Keratinocyte (primary cell): ENCODE results near the gene RAPGEF1. TPM values are rescaled to one million over a fixed set of nuclear protein-coding genes. Genes with fewer than 3 reads are reported as not detected.

Experiments
- DNase-seq: peaks from one replicate; pipeline ENCODE4 v3.0.0-alpha.2; 2011; ENCODE audit warnings: low read depth, missing footprints, low spot score
- FAIRE-seq: peaks from 2 replicates; lab custom pipeline; 2011; peaks lifted over from hg19 to GRCh38; lab: Jason Lieb, UNC
- H2AFZ ChIP-seq: 2 replicates; pipeline ENCODE4 v1.6.0; 2012; ENCODE audit warnings: low read length, control low read depth, inconsistent platforms; ENCODE audit not compliant: control insufficient read depth
- H3K27ac ChIP-seq: 2 replicates; pipeline ENCODE4 v1.5.1; 2011; ENCODE audit warnings: low read length; ENCODE audit not compliant: control insufficient read depth, insufficient read depth
- H3K27me3 ChIP-seq: 3 replicates; pipeline ENCODE4 v1.6.0; 2011; ENCODE audit warnings: low read length; ENCODE audit not compliant: control insufficient read depth, insufficient read depth; ENCODE audit errors: extremely low read depth
- H3K36me3 ChIP-seq, 2 experiments: 2 replicates in 1 of 2; 3 replicates in 1 of 2; pipeline ENCODE4 v1.5.1; 2011; ENCODE audit warnings: low read length in 2 of 2, mild to moderate bottlenecking in 1 of 2; ENCODE audit not compliant: control insufficient read depth in 2 of 2, insufficient read depth in 2 of 2; ENCODE audit errors: extremely low read depth in 1 of 2
- H3K4me1 ChIP-seq: 3 replicates; pipeline ENCODE4 v1.5.1; 2011; ENCODE audit warnings: low read length; ENCODE audit not compliant: control insufficient read depth, insufficient read depth; ENCODE audit errors: extremely low read depth
- H3K4me2 ChIP-seq: 3 replicates; pipeline ENCODE4 v1.6.0; 2011; ENCODE audit warnings: low read depth, low read length; ENCODE audit not compliant: control insufficient read depth, insufficient read depth; ENCODE audit errors: extremely low read depth
- H3K4me3 ChIP-seq, 3 experiments: fragments of 200-600 bp in 1 of 3; sonication (generic) in 1 of 3; 2 replicates in 2 of 3; 3 replicates in 1 of 3; pipeline ENCODE4 v1.5.1; 2011 to 2016; ENCODE audit warnings: low read length in 3 of 3, mild to moderate bottlenecking in 3 of 3, control low read depth in 2 of 3, inconsistent platforms in 1 of 3, low read depth in 1 of 3, mixed read lengths in 1 of 3, mixed run types in 1 of 3, moderate library complexity in 1 of 3; ENCODE audit not compliant: control insufficient read depth in 2 of 3, insufficient read depth in 2 of 3; ENCODE audit errors: extremely low read depth in 1 of 3
- H3K79me2 ChIP-seq: 2 replicates; pipeline ENCODE4 v1.6.0; 2012; ENCODE audit warnings: low read length; ENCODE audit not compliant: control insufficient read depth, insufficient read depth
- H3K9ac ChIP-seq: 3 replicates; pipeline ENCODE4 v1.6.0; 2011; ENCODE audit warnings: low read length; ENCODE audit not compliant: control insufficient read depth, insufficient read depth; ENCODE audit errors: extremely low read depth
- H3K9me1 ChIP-seq: 3 replicates; pipeline ENCODE4 v1.6.0; 2011; ENCODE audit warnings: low read length; ENCODE audit not compliant: control insufficient read depth, insufficient read depth; ENCODE audit errors: extremely low read depth
- H3K9me3 ChIP-seq: 2 replicates; pipeline ENCODE4 v1.5.1; 2012; ENCODE audit warnings: low read depth, low read length; ENCODE audit not compliant: control insufficient read depth
- H4K20me1 ChIP-seq: 3 replicates; pipeline ENCODE4 v1.6.0; 2011; ENCODE audit warnings: low read length; ENCODE audit not compliant: control insufficient read depth, insufficient read depth; ENCODE audit errors: extremely low read depth
- EZH2 ChIP-seq: IDR thresholded peaks from one replicate; pipeline ENCODE4 v1.6.1; 2012; ENCODE audit warnings: inconsistent platforms, mild to moderate bottlenecking, low read length, moderate library complexity
- dilution Hi-C: fragments of 300-500 bp; cut with MboI; formaldehyde crosslinking; loops from one replicate; pipeline ENCODE4 v1.7.0; 2020; ENCODE audit warnings: low sequenced_read_pairs; ENCODE audit not compliant: extremely low pct_ligation_motif_present
- polyA plus RNA-seq, 5 experiments: library from polyadenylated mRNA; depleted of rRNA in 3 of 5; stranded (reverse) in 3 of 5; stranded (forward) in 1 of 5; unstranded in 1 of 5; fragments of >200 nt; gene quantifications; 1 replicate in 1 of 5; 2 replicates in 3 of 5; 3 replicates in 1 of 5; pipeline versions ENCODE4 v1.2.1 to v1.2.3, GENCODE V29; 2011 to 2012; ENCODE audit warnings: missing spikeins in 2 of 5, low read depth in 1 of 5, low replicate concordance in 1 of 5
- TF ChIP-seq, protein P1 (sequence below), 3 experiments: IDR thresholded peaks in 1 of 3; conservative IDR thresholded peaks in 1 of 3; optimal IDR thresholded peaks in 1 of 3; 2 replicates in 2 of 3; 3 replicates in 1 of 3; pipeline versions ENCODE3 to v1.5.1; 2011; ENCODE audit warnings: low read length in 3 of 3, mild to moderate bottlenecking in 3 of 3, moderate library complexity in 2 of 3, control low read depth in 1 of 3, inconsistent platforms in 1 of 3; ENCODE audit not compliant: insufficient read depth in 2 of 3; ENCODE audit errors: extremely low read depth in 1 of 3

RAPGEF1 gene
- polyA plus RNA-seq, 1 donor (not counting 4 experiments of a cell fraction or from before 2014, with no cell fraction given), result 18.5 TPM

DNA sequence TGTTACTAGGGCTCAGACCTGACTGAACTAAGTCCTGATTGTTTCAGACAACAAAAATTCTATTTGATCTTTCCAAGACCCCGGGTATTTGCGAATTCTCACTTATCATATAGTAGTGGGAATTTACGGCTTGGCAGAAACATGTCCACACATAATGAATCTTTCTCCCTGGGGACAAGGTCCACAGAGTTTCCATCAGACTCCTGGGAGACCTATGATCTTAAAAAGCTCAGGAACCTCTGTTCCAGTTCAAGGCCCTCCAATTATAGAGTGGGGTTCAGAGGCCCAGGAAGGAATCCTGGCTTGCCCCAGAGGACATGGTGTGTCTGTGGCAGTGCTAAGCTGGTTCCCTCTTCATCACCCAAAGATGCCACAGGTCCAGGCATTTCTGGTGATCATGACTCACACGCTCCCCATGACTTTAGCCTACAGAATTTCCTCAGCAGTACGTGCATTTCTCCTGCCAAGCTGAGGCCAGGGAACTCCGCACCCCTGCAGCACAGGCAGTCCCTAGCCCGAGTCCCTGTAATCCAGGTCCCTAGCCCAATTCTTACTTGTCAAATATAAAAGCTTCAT is 12.6 kb downstream of the RAPGEF1 start:
- DNase-seq (peak; percentile 65), FAIRE-seq (peak; percentile 95)
- Histone ChIP-seq H3K27me3 (no peaks in the 10 kb centered on the region), H3K79me2 (peaks cover 51% of the 10 kb centered on the region), H3K4me1 (peaks cover 52% of the 10 kb centered on the region), H3K4me3 (peak overlapping the region in 2 of 3 experiments; percentile 44 to 54), H2AFZ (no peak overlapping the region), H3K9me1 (peaks cover 8% of the 10 kb centered on the region), H3K36me3 (no peaks in the 10 kb centered on the region), H3K27ac (peak overlapping the region; percentile 68), H3K4me2 (peak overlapping the region; percentile 63), H3K9me3 (no peaks in the 10 kb centered on the region), H4K20me1 (peaks cover 6% of the 10 kb centered on the region), H3K9ac (peak overlapping the region; percentile 59)
- dilution Hi-C loops, result no loop called here
- TF ChIP-seq EZH2, result no peak
- TF ChIP-seq, protein P1, sequence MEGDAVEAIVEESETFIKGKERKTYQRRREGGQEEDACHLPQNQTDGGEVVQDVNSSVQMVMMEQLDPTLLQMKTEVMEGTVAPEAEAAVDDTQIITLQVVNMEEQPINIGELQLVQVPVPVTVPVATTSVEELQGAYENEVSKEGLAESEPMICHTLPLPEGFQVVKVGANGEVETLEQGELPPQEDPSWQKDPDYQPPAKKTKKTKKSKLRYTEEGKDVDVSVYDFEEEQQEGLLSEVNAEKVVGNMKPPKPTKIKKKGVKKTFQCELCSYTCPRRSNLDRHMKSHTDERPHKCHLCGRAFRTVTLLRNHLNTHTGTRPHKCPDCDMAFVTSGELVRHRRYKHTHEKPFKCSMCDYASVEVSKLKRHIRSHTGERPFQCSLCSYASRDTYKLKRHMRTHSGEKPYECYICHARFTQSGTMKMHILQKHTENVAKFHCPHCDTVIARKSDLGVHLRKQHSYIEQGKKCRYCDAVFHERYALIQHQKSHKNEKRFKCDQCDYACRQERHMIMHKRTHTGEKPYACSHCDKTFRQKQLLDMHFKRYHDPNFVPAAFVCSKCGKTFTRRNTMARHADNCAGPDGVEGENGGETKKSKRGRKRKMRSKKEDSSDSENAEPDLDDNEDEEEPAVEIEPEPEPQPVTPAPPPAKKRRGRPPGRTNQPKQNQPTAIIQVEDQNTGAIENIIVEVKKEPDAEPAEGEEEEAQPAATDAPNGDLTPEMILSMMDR (optimal IDR thresholded peaks at IDR 0.05 in 1 of 3, IDR thresholded peaks at IDR 0.05 in 1 of 3, conservative IDR thresholded peaks at IDR 0.05 in 1 of 3; ENCODE audit: extremely low read depth in 1 of 3, insufficient read depth in 2 of 3, low read length in 3 of 3), result no peak

GRCh38 chr9:131724683-131725082 is 15.2 kb downstream of the RAPGEF1 start:
- Histone ChIP-seq H3K9ac (no peak overlapping the region), H3K27me3 (no peaks in the 10 kb centered on the region), H3K9me1 (peaks cover 3% of the 10 kb centered on the region), H3K4me3 (no peak overlapping the region), H3K4me2 (no peak overlapping the region), H3K27ac (no peak overlapping the region), H2AFZ (no peak overlapping the region), H3K36me3 (peaks cover 4 to 6% of the 10 kb centered on the region in 2 experiments), H3K4me1 (peaks cover 34% of the 10 kb centered on the region), H3K79me2 (peaks cover 51% of the 10 kb centered on the region), H4K20me1 (no peaks in the 10 kb centered on the region), H3K9me3 (no peaks in the 10 kb centered on the region)
- TF ChIP-seq EZH2, result no peak
- TF ChIP-seq, protein P1 (optimal IDR thresholded peaks at IDR 0.05 in 1 of 3, IDR thresholded peaks at IDR 0.05 in 1 of 3, conservative IDR thresholded peaks at IDR 0.05 in 1 of 3; ENCODE audit: extremely low read depth in 1 of 3, insufficient read depth in 2 of 3, low read length in 3 of 3), result no peak
- DNase-seq (no peak), FAIRE-seq (no peak)
- dilution Hi-C loops, result no loop called here
